ENCODE data around the gene LAPTM5.

LAPTM5 gene

DNA sequence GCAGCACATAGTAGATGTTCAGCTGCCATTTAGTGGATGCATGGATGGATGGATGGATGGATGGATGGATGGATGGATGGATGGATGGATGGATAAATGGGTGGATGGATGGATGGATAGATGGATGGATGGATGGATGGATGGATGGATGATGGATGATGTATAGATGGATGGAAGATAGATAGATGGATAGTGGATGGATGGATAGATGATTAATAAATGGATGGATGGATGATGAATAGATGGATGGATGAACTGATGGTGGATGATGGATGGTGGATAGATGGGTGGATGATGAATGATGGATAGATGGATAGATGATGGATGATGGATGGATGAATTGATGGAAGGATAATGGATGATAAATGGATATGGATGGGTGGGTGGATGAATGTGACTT, 54.8 kb downstream of the LAPTM5 start:
- TF ChIP-seq POLR2AphosphoS5 (IDR thresholded peaks at IDR 0.05; ENCODE audit: low read depth, low read length) = no peak
- TF ChIP-seq SIN3A (IDR thresholded peaks at IDR 0.05; ENCODE audit: borderline replicate concordance, insufficient read depth, low read length) = no peak
- no peak for TF ChIP-seq REST (IDR thresholded peaks at IDR 0.05; ENCODE audit: insufficient read depth in 1 of 2, low read depth in 2 of 2, low read length in 2 of 2)
- no peak for TF ChIP-seq FOXP2 (optimal IDR thresholded peaks at IDR 0.05; ENCODE audit: borderline replicate concordance, extremely low read depth, extremely low read length, insufficient read depth)
- TF ChIP-seq TAF1 (IDR thresholded peaks at IDR 0.05; ENCODE audit: borderline replicate concordance, insufficient read depth, low read length) = no peak

DNA sequence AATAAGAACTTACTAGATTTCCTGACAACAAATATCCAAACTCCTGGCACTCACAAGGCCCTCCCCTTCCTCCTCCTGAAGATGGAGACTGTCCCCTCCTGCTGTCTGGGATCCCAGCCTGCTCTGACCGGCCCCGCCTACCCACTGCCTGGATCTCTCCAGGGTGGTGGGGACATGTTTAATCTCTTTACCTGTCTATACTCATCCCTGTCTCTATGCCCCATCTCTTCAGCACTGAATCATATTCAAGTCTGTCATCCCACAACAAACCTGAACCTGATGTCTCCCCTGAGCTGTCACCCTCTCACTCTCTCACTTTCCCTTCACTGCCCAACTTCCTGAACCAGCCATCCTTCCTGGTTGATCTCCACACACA, 56.3 kb downstream of the LAPTM5 start:
- TF ChIP-seq FOXP2 (optimal IDR thresholded peaks at IDR 0.05; ENCODE audit: borderline replicate concordance, extremely low read depth, extremely low read length, insufficient read depth) = no peak
- TF ChIP-seq TAF1 (IDR thresholded peaks at IDR 0.05; ENCODE audit: borderline replicate concordance, insufficient read depth, low read length) = no peak

DNA sequence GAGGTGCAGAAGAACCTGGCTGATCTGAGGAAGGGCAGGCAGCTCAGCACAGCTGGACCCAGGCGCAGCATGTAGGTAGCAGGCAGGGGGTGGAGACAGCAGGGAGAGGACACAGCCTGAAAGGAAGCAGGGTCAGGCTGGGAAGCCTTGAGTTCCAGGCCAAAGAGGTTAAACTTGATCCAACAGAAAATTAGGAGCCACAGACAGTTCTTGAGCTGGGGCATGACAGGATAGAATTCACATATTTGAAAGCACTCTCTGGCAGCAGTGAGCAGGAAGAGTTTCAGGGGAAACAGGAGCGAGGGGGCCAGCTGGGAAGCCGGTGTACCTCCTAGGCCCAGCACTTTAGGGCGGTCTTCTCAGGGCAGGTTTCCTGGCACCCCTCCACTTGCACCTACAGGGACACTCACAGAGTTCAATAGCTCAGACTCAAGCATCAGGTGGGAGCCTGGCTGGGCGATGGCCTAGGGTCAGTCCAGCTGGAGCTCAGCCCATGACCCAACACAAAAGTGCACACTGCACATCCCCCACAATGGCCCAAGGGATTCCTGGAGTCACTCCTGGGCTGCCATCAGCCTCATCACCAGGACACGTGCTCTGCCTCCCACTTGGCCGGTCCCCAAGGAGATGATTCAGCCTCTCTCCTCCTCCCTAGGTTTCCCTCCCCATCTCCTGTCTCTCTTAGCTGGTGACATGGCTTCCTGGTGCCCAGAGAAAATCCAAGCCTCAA, 56.9 kb downstream of the LAPTM5 start:
- TF ChIP-seq POLR2AphosphoS5 (IDR thresholded peaks at IDR 0.05; ENCODE audit: low read depth, low read length) (no peak), REST (IDR thresholded peaks at IDR 0.05; ENCODE audit: insufficient read depth in 1 of 2, low read depth in 2 of 2, low read length in 2 of 2) (no peak), TAF1 (IDR thresholded peaks at IDR 0.05; ENCODE audit: borderline replicate concordance, insufficient read depth, low read length) (no peak), SIN3A (IDR thresholded peaks at IDR 0.05; ENCODE audit: borderline replicate concordance, insufficient read depth, low read length) (no peak)

- no peak for TF ChIP-seq FOXP2 (optimal IDR thresholded peaks at IDR 0.05; ENCODE audit: borderline replicate concordance, extremely low read depth, extremely low read length, insufficient read depth)
- no peak for TF ChIP-seq SIN3A (IDR thresholded peaks at IDR 0.05; ENCODE audit: borderline replicate concordance, insufficient read depth, low read length)
Observed at GRCh38 chr1:30699762-30700161, 57.8 kb downstream of the LAPTM5 start.

GRCh38 chr1:30698401-30698981, 59.1 kb downstream of the LAPTM5 start:
- TF ChIP-seq REST (IDR thresholded peaks at IDR 0.05; ENCODE audit: insufficient read depth in 1 of 2, low read depth in 2 of 2, low read length in 2 of 2) (no peak), TAF1 (IDR thresholded peaks at IDR 0.05; ENCODE audit: borderline replicate concordance, insufficient read depth, low read length) (no peak), POLR2AphosphoS5 (IDR thresholded peaks at IDR 0.05; ENCODE audit: low read depth, low read length) (no peak), FOXP2 (optimal IDR thresholded peaks at IDR 0.05; ENCODE audit: borderline replicate concordance, extremely low read depth, extremely low read length, insufficient read depth) (no peak)

DNA sequence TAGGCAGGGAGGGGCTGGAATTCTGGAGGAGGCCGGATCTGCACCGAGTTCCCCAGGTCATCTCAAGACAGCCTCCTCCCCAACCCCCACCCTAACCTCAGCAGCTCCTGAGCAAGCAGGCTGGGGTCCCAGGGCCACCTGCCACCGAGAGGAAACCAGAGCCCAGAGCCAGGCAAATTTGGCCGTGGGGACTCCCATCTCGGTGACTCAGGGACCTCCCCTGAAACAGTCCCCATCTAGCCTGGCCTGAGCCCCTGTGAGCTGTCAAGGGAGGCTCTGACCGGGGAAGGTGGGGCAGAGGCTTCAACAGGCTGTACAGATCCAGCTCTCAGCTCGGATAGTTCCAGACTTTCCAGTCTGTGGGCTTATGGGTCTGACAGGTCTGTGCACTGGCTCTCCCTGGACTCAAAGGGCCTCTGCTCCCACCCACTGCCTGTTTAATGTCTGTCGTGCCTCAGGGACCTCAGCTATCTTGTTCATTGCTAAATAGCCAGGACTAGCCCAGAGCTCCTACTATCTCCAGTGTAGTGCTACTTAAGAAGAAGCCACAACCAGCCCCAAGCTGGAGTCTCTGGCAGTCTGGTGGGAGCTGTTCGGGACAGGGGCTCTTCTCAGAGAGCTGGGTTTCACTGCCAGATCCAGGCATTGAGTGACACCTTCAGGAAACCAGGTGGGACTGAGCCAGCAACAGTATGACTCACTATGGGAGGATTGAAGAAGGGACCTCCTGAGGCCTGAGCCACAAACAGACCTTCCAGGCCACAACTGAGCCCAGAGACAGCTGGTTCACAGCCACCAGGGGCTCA, 59.8 kb downstream of the LAPTM5 start:
- no peak for TF ChIP-seq POLR2AphosphoS5 (IDR thresholded peaks at IDR 0.05; ENCODE audit: low read depth, low read length)
- no peak for TF ChIP-seq SIN3A (IDR thresholded peaks at IDR 0.05; ENCODE audit: borderline replicate concordance, insufficient read depth, low read length)
- no peak for TF ChIP-seq TAF1 (IDR thresholded peaks at IDR 0.05; ENCODE audit: borderline replicate concordance, insufficient read depth, low read length)
- TF ChIP-seq REST (IDR thresholded peaks at IDR 0.05; ENCODE audit: insufficient read depth in 1 of 2, low read depth in 2 of 2, low read length in 2 of 2) = no peak
- TF ChIP-seq FOXP2 (optimal IDR thresholded peaks at IDR 0.05; ENCODE audit: borderline replicate concordance, extremely low read depth, extremely low read length, insufficient read depth) = no peak
